ENCODE measurements around the gene MEPCE. TPM values are rescaled to one million over a fixed set of nuclear protein-coding genes. Genes with fewer than 3 reads are reported as not detected.

MEPCE gene
- total RNA-seq, 2 experiments from 2014 or later, result 44.2 to 65.6 TPM

GRCh38 chr7:100433276-100433591, 3.6 kb downstream of the MEPCE start:
- no peaks in the 10 kb centered on the region for H3K9me3 ChIP-seq (ENCODE audit: low read length)
- no peak for DNase-seq (ENCODE audit: low spot score)
- H3K9me2 ChIP-seq (ENCODE audit: insufficient read depth, low read length), result no peaks in the 10 kb centered on the region
- H3K27ac ChIP-seq (ENCODE audit: low read depth, low read length, poor library complexity, severe bottlenecking), result peak overlapping the region; percentile 36
- H3K79me2 ChIP-seq (ENCODE audit: insufficient read depth, low read depth, low read length), result peaks cover 48% of the 10 kb centered on the region
- peaks cover 54% of the 10 kb centered on the region for H3K4me1 ChIP-seq (ENCODE audit: insufficient read depth, low read length, poor library complexity, severe bottlenecking)
- ChIA-PET CTCF (ENCODE audit: unreplicated experiment) (no interaction called here), POLR2A (no interaction called here)
- TF ChIP-seq EZH2phosphoT487 (IDR thresholded peaks at IDR 0.05; ENCODE audit: borderline replicate concordance, low read depth, low read length) (no peak), CTCF (conservative IDR thresholded peaks at IDR 0.05; ENCODE audit: low read length) (no peak)
- no TSS peak for BruUV-seq (replicated peaks)
- no peak overlapping the region for H3K4me3 ChIP-seq (ENCODE audit: low read depth, low read length, poor library complexity, severe bottlenecking)
- intact Hi-C loops (cut with micrococcal nuclease; ENCODE audit: unreplicated experiment), result no loop called here
- peaks cover 9% of the 10 kb centered on the region; the same call in 1 of the 2 replicates for H4K20me1 ChIP-seq (ENCODE audit: insufficient read depth, low read length)
- H2AFZ ChIP-seq (ENCODE audit: low read length), result no peak overlapping the region
- peaks cover 63% of the 10 kb centered on the region for H3K36me3 ChIP-seq (ENCODE audit: insufficient read depth, low read length)
- peak overlapping the region; percentile 85; the same call in 1 of the 2 replicates for H3K4me2 ChIP-seq (ENCODE audit: low read length)

DNA sequence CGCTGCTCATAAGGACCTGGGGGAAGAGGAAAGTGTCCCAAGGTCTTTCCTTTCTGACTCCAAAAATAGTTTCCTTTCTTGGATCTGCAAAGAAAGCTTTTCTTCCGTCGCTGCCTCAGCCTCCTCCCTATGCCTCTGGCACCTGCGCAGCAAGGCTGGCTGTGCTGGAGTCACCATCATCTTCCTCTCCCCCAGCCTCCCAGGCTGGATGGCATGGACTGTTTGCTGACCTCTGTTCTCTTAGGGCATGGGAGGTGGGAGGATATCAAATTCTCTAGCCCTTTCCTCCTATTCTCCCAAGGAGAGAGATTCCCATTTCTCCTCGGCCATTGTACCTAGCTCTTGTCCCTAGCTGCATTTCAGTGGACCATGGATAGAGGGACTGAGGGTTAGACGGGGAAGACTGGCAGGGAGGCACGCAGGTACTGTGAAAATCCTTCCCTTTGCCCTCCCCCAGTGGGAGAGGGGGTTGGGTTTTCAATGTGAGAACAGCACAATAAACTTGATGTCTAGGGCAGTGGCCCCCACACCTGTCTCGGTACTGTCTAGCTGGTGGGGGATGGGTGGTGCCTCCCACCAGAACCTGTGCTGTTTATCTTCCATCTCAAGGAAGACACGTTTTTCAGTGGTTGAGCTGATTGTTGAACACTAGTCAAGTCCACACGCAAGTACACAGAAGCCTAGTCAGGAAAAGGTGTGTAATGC, 4.1 kb downstream of the MEPCE start:
- ChIA-PET POLR2A (no interaction called here), CTCF (ENCODE audit: unreplicated experiment) (no interaction called here)
- Histone ChIP-seq H3K4me3 (ENCODE audit: low read depth, low read length, poor library complexity, severe bottlenecking) (peak overlapping the region; percentile 5), H3K36me3 (ENCODE audit: insufficient read depth, low read length) (peaks cover 64% of the 10 kb centered on the region), H3K79me2 (ENCODE audit: insufficient read depth, low read depth, low read length) (peaks cover 48% of the 10 kb centered on the region), H3K4me2 (ENCODE audit: low read length) (peak overlapping the region; percentile 85), H3K4me1 (ENCODE audit: insufficient read depth, low read length, poor library complexity, severe bottlenecking) (peaks cover 54% of the 10 kb centered on the region), H3K27ac (ENCODE audit: low read depth, low read length, poor library complexity, severe bottlenecking) (peak overlapping the region; percentile 36), H4K20me1 (ENCODE audit: insufficient read depth, low read length) (peaks cover 9% of the 10 kb centered on the region; the same call in 1 of the 2 replicates), H3K9me2 (ENCODE audit: insufficient read depth, low read length) (no peaks in the 10 kb centered on the region), H2AFZ (ENCODE audit: low read length) (no peak overlapping the region), H3K9me3 (ENCODE audit: low read length) (no peaks in the 10 kb centered on the region)
- no peak for TF ChIP-seq EZH2phosphoT487 (IDR thresholded peaks at IDR 0.05; ENCODE audit: borderline replicate concordance, low read depth, low read length)
- TF ChIP-seq CTCF (conservative IDR thresholded peaks at IDR 0.05; ENCODE audit: low read length), result no peak
- BruUV-seq (replicated peaks), result no TSS peak
- DNase-seq (ENCODE audit: low spot score), result no peak
- intact Hi-C loops (cut with micrococcal nuclease; ENCODE audit: unreplicated experiment), result no loop called here

Measured in OCI-LY7 (cell line).